Erythroblast (primary cell): ENCODE data around the gene VEGFC.

Experiments
- GATA1 ChIP-seq: IDR thresholded peaks from 2 replicates; pipeline ENCODE4 v1.6.1; 2011; ENCODE audit warnings: low read depth, mild to moderate bottlenecking, control low read depth, low read length, moderate library complexity
- POLR2A ChIP-seq: IDR thresholded peaks from 2 replicates; pipeline ENCODE4 v1.6.1; 2011; ENCODE audit warnings: mild to moderate bottlenecking, low read length

- TF ChIP-seq POLR2A (no peak), GATA1 (no peak)
Measured at GRCh38 chr4:176838601-176839433, 46.1 kb upstream of the VEGFC start.
